ENCODE measurements around the gene TOPBP1. TPM values are rescaled to one million over a fixed set of nuclear protein-coding genes. Genes with fewer than 3 reads are reported as not detected.
A peak's percentile ranks its signal among the peaks of the same experiment; 100 is the strongest.

Gene TOPBP1
- total and polyA plus RNA-seq, 2 of the 4 experiments (the other 2 are of a cell fraction), result 19.5 to 50.5 TPM

- TF ChIP-seq RCOR1 (IDR thresholded peaks at IDR 0.05; ENCODE audit: insufficient replicate concordance, low read length), result no peak
Measured at GRCh38 chr3:133578548-133579191, 83.1 kb downstream of the TOPBP1 start (continued).

- Histone ChIP-seq H2BK120ac (ENCODE audit: low read depth, low read length) (peak overlapping the region; percentile 4; the same call in 1 of the 2 replicates), H3K4ac (ENCODE audit: low read depth, low read length) (no peak overlapping the region), H3K18ac (ENCODE audit: low read depth, low read length) (no peak overlapping the region), H2AFZ (replicated peaks; ENCODE audit: low read length, poor library complexity) (no peak overlapping the region), H3K9me1 (ENCODE audit: insufficient read depth, low read length) (no peaks in the 10 kb centered on the region; the same call in none of the 2 replicates), H3K4me2 (ENCODE audit: low read depth, low read length) (peak overlapping the region; percentile 95), H2BK20ac (ENCODE audit: low read depth, low read length) (no peak overlapping the region), H3K23ac (ENCODE audit: low read depth, low read length) (peak overlapping the region; percentile 86), H4K8ac (ENCODE audit: low read depth in 2 of 2, low read length in 2 of 2) (peak overlapping the region in 1 of 2 experiments; percentile 5; a peak in 1 of 4 replicates), H3K9ac (ENCODE audit: low read depth, low read length) (peak overlapping the region; percentile 49), H3K79me1 (ENCODE audit: low read depth in 1 of 2, low read length in 2 of 2) (peaks cover 0 to 30% of the 10 kb centered on the region in 2 experiments; a peak in 2 of 4 replicates), H2AK9ac (replicated peaks; ENCODE audit: low read depth, low read length, poor library complexity) (no peak overlapping the region), H3K27ac (ENCODE audit: insufficient read depth, low read length) (peak overlapping the region; percentile 44; the same call in 1 of the 2 replicates), H3K9me3 (ENCODE audit: control insufficient read depth, insufficient read depth, low read length) (no peaks in the 10 kb centered on the region), H3K27me3 (ENCODE audit: control insufficient read depth, insufficient read depth, low read length) (no peaks in the 10 kb centered on the region), H3K36me3 (ENCODE audit: control insufficient read depth, insufficient read depth, low read length) (peaks cover 25% of the 10 kb centered on the region), H3K4me1 (ENCODE audit: control insufficient read depth, insufficient read depth, low read length) (peaks cover 1% of the 10 kb centered on the region; the same call in 1 of the 2 replicates), H4K5ac (ENCODE audit: low read depth, low read length) (no peak overlapping the region), H3K56ac (ENCODE audit: extremely low read depth, insufficient read depth, low read length) (no peak overlapping the region; the same call in 1 of the 2 replicates), H3K4me3 (ENCODE audit: insufficient read depth, low read depth, low read length) (peak overlapping the region; percentile 38; the same call in 1 of the 2 replicates), H2BK15ac (ENCODE audit: low read depth, low read length) (no peak overlapping the region), H4K91ac (ENCODE audit: insufficient read depth, low read depth, low read length) (no peak overlapping the region), H3K14ac (replicated peaks; ENCODE audit: low read depth, low read length) (peak overlapping the region; percentile 38), H4K20me1 (ENCODE audit: insufficient read depth, low read length) (peaks cover 66% of the 10 kb centered on the region), H2BK5ac (ENCODE audit: low read depth, low read length, poor library complexity, severe bottlenecking) (peak overlapping the region; percentile 32), H2AK5ac (ENCODE audit: low read depth, low read length) (no peak overlapping the region)
- in situ Hi-C loops (cut with MboI; ENCODE audit: low sequenced_read_pairs), result loop anchor here (5.0 kb wide), 1 partner anchor 109 kb away; no protein-coding TSS in a partner anchor
- dilution Hi-C loops (cut with HindIII; ENCODE audit: low sequenced_read_pairs, unreplicated experiment), result no loop called here
- BruUV-seq (replicated peaks), result no TSS peak
- ChIA-PET CTCF (interaction anchor here (0.7 to 0.8 kb wide), 3 partner anchors 14 to 358 kb away, joined by 3 to 5 read pairs (median 3); no protein-coding TSS in a partner anchor), POLR2A (ENCODE audit: unreplicated experiment) (interaction anchor here (0.7 kb wide), 1 partner anchor 136 kb away, joined by 3 read pairs; no protein-coding TSS in a partner anchor)
- DNase-seq (no peak), ATAC-seq (ENCODE audit: low read depth) (no peak)
- intact Hi-C loops (cut with micrococcal nuclease), result loop anchor here (10.0 kb wide), 1 partner anchor 229 kb away; the partner anchor contains the start of gene SRPRB
- no CpG with 5 or more reads among the region's 3 CpGs for WGBS, 2 experiments (ENCODE audit: extremely low coverage in 2 of 2, insufficient read length in 1 of 2)
- TF ChIP-seq CEBPB (IDR thresholded peaks at IDR 0.05; ENCODE audit: low read depth, low read length), result no peak
Measured at GRCh38 chr3:133576169-133576568, 85.6 kb downstream of the TOPBP1 start.
